HG02759 (cell line): ENCODE results near the gene EPHA2.

Source experiments
- ATAC-seq: cut with Tn5 transposase; IDR thresholded peaks from one replicate; pipeline ENCODE4 v1.9.1; 2021; ENCODE audit warnings: mild to moderate bottlenecking, moderate library complexity; ENCODE audit not compliant: unreplicated experiment

EPHA2 gene

GRCh38 chr1:16095447-16095846 is 60.4 kb downstream of the EPHA2 start:
- no peak for ATAC-seq

GRCh38 chr1:16094453-16095158 is 61.3 kb downstream of the EPHA2 start:
- no peak for ATAC-seq

GRCh38 chr1:16093611-16094010 is 62.3 kb downstream of the EPHA2 start:
- ATAC-seq: no peak

GRCh38 chr1:16092923-16093511 is 62.9 kb downstream of the EPHA2 start:
- no peak for ATAC-seq

- no peak for ATAC-seq
These were observed 63.6 kb downstream of the EPHA2 start for GRCh38 chr1:16092097-16092922.

- no peak for ATAC-seq
These were observed 64.6 kb downstream of the EPHA2 start for GRCh38 chr1:16091296-16091695.

GRCh38 chr1:16090076-16090826 is 65.6 kb downstream of the EPHA2 start:
- no peak for ATAC-seq

GRCh38 chr1:16088996-16089395 is 66.9 kb downstream of the EPHA2 start:
- ATAC-seq: no peak

GRCh38 chr1:16088351-16088911 is 67.4 kb downstream of the EPHA2 start:
- ATAC-seq: no peak

GRCh38 chr1:16087733-16088132 is 68.1 kb downstream of the EPHA2 start:
- ATAC-seq: no peak

- ATAC-seq: no peak
These were observed 70.3 kb downstream of the EPHA2 start for GRCh38 chr1:16085522-16085921.

- ATAC-seq: no peak
These were observed 72.4 kb downstream of the EPHA2 start for GRCh38 chr1:16083486-16083885.

- ATAC-seq: no peak
These were observed 73.4 kb downstream of the EPHA2 start for GRCh38 chr1:16082283-16083038.

GRCh38 chr1:16081636-16082035 is 74.2 kb downstream of the EPHA2 start:
- no peak for ATAC-seq

GRCh38 chr1:16080422-16081150 is 75.3 kb downstream of the EPHA2 start:
- no peak for ATAC-seq

- ATAC-seq: no peak
These were observed 76.8 kb downstream of the EPHA2 start for GRCh38 chr1:16078925-16079656.

GRCh38 chr1:16077406-16078245 is 78.2 kb downstream of the EPHA2 start:
- ATAC-seq: no peak

GRCh38 chr1:16076865-16077238 is 79.0 kb downstream of the EPHA2 start:
- ATAC-seq: no peak
